ENCODE results near the gene TET3. TPM values are rescaled to one million over a fixed set of nuclear protein-coding genes. Genes with fewer than 3 reads are reported as not detected.

Gene TET3
- total and polyA plus RNA-seq, 2 of the 8 experiments (the other 6 are each of a cell fraction or from before 2014, with no cell fraction given), result 4.5 to 21.1 TPM

DNA sequence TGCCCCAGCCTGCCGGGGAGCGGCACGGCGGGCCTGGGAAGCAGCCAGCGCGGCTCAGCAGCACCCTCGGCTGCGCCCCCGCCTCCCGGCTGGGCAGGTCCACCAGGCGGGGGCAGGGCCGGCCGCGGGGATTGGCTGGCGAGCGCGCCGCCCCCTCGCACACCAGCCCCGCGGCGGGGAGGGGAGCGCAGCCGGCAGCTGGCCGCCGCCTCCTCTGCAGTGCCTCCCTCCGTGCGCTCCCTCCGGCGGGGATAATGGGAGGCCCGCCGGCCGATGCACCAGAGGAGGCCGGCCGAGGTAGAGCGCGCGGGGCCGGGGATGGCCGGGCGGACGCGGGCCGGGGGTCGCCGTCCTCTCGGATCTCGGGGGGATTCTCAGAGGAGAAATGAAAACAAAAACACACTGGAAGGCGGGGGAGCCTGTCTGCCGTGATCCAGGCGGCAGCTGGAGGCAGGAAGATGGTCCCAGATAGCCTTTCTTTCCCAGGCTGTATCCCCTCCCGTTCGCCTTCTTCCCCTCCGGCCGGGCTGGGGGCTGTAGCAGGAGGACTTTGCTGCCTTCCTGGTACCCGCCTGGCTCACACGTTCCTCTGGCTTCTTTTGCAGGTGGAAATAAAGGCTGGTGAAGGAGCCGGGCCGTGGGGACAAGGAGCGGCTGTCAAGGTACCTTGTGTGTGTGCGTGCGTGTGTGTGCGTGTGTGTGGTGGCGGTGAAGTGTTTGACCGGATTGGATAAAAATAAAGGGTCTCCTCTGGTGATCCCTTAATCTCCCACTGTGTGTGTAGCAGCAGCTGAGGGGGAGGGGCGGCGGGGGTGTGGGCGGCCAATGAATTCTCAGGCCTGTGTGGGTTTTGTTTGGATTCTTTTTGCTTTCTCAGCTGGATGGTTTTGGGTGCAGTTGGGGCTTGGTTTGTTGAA lies 18.1 kb downstream of the TET3 start (continued):
- TF ChIP-seq EGR1 (IDR thresholded peaks at IDR 0.05; ENCODE audit: borderline replicate concordance, low read depth, low read length) (peak; percentile 72; the same call in 1 of the 2 replicates), RXRA (IDR thresholded peaks at IDR 0.05; ENCODE audit: insufficient read depth, low read depth, low read length) (no peak)
- TF ChIP-seq, protein P1, sequence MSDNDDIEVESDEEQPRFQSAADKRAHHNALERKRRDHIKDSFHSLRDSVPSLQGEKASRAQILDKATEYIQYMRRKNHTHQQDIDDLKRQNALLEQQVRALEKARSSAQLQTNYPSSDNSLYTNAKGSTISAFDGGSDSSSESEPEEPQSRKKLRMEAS (IDR thresholded peaks at IDR 0.05), result 0 out of 2 replicates have a peak, but pooled peaks have one; percentile 17

Data from H1 (cell line).